HL-60 (cell line): Measurements from ENCODE around the gene KIRREL1.

ENCODE experiments used
- GABPA ChIP-seq: IDR thresholded peaks from 2 replicates; pipeline ENCODE4 v1.6.1; 2012; ENCODE audit warnings: low read depth
- POLR2AphosphoS5 ChIP-seq: IDR thresholded peaks from 2 replicates; pipeline ENCODE4 v1.6.1; 2012; ENCODE audit warnings: low read depth
- TF ChIP-seq, protein P1 (sequence below): IDR thresholded peaks from one replicate; pipeline ENCODE4 v1.5.1; 2011; ENCODE audit warnings: low read length, control low read depth, inconsistent platforms; ENCODE audit not compliant: insufficient read depth

DNA sequence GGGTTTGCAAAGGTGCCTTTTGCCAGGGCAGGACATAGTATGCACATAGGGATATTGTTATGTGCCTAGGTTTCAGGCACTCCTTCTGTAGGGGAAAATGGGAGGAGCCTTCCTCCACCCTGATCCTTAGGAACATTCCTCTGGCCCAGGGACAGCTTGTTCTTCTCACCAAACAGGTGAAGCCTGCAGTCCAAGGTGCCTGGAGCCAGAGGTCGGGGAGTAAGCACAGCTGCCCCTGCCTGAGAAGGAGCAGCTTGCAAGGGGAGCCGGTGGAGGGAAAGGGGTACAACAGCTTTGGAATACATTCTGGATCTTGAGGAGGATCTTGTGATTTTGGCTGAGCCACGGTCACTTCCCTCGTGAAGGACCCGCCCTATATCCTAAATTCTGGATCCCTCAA lies 104.8 kb downstream of the KIRREL1 start:
- no peak for TF ChIP-seq GABPA
- TF ChIP-seq, protein P1, sequence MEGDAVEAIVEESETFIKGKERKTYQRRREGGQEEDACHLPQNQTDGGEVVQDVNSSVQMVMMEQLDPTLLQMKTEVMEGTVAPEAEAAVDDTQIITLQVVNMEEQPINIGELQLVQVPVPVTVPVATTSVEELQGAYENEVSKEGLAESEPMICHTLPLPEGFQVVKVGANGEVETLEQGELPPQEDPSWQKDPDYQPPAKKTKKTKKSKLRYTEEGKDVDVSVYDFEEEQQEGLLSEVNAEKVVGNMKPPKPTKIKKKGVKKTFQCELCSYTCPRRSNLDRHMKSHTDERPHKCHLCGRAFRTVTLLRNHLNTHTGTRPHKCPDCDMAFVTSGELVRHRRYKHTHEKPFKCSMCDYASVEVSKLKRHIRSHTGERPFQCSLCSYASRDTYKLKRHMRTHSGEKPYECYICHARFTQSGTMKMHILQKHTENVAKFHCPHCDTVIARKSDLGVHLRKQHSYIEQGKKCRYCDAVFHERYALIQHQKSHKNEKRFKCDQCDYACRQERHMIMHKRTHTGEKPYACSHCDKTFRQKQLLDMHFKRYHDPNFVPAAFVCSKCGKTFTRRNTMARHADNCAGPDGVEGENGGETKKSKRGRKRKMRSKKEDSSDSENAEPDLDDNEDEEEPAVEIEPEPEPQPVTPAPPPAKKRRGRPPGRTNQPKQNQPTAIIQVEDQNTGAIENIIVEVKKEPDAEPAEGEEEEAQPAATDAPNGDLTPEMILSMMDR, result no peak
- no peak for TF ChIP-seq POLR2AphosphoS5
